ENCODE data around the gene B4GALT2.

B4GALT2 gene

GRCh38 chr1:43938892-43939587 is 40.0 kb upstream of the B4GALT2 start:
- H3K27ac ChIP-seq, result no peak overlapping the region
- no peak for TF ChIP-seq CTCF (conservative IDR thresholded peaks at IDR 0.05)
- no peak for TF ChIP-seq ZFX (IDR thresholded peaks at IDR 0.05)

GRCh38 chr1:43942411-43942810 is 36.6 kb upstream of the B4GALT2 start:
- TF ChIP-seq ZFX (IDR thresholded peaks at IDR 0.05), result no peak
- TF ChIP-seq CTCF (conservative IDR thresholded peaks at IDR 0.05), result no peak
- no peak overlapping the region for H3K27ac ChIP-seq

GRCh38 chr1:43944860-43945259 is 34.1 kb upstream of the B4GALT2 start:
- TF ChIP-seq ZFX (IDR thresholded peaks at IDR 0.05), result no peak
- TF ChIP-seq CTCF (conservative IDR thresholded peaks at IDR 0.05), result no peak
- peak overlapping the region; percentile 90 for H3K27ac ChIP-seq

- TF ChIP-seq ZFX (IDR thresholded peaks at IDR 0.05), result no peak
- no peak for TF ChIP-seq CTCF (conservative IDR thresholded peaks at IDR 0.05)
- peak overlapping the region; percentile 90 for H3K27ac ChIP-seq
Measured at GRCh38 chr1:43945674-43946235, 33.3 kb upstream of the B4GALT2 start.

GRCh38 chr1:43946236-43947060 is 32.6 kb upstream of the B4GALT2 start, which contains the start of gene IPO13:
Gene IPO13 (plus strand): TSS chr1:43946950. CDS start chr1:43947601, 651 bp downstream.
- peak within 1 kb of the TSS; percentile 90 for H3K27ac ChIP-seq
- peak; percentile 63 for TF ChIP-seq ZFX (IDR thresholded peaks at IDR 0.05)
- peak; percentile 93 for TF ChIP-seq CTCF (conservative IDR thresholded peaks at IDR 0.05)

GRCh38 chr1:43947061-43947873 is 31.7 kb upstream of the B4GALT2 start:
- TF ChIP-seq CTCF (conservative IDR thresholded peaks at IDR 0.05) (no peak), ZFX (IDR thresholded peaks at IDR 0.05) (no peak)
- H3K27ac ChIP-seq, result peak overlapping the region; percentile 90

Data from C4-2B (cell line).